22Rv1 (cell line): ENCODE data around the gene POLR2J2.
"Not testable (repeated sequence)": the region's sequence is repeated elsewhere in the genome, so short reads cannot be mapped to it uniquely, and the experiment has no call there.

ENCODE experiments used
- CTCF ChIP-seq: fragments of 450-650 bp; IDR thresholded peaks from 2 replicates; pipeline ENCODE4 v1.5.1; 2017; ENCODE audit warnings: mild to moderate bottlenecking
- ZFX ChIP-seq: fragments of 450-650 bp; IDR thresholded peaks from 2 replicates; pipeline ENCODE4 v1.6.1; 2017; ENCODE audit warnings: antibody characterized with exemption, borderline replicate concordance

DNA sequence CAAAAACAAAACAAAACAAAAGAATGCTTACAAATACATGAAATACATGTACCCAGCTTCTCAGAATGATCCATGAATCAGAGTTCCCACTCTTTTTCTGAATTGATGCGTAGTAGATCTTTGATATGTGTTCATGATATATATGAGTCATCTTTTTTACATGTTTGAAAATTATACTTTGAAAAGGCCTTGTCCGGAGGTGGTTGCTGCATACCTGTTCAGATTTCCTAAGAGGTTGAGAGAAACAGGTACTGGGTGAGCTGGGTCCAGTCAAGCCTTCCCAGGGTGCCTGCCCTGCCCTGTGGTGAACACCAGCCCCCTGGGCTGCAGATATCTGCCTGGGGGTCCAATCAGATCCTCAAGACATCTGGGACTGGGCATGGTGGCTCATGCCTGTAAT, 4.1 kb upstream of the POLR2J2 start:
- TF ChIP-seq CTCF, ZFX: not testable (repeated sequence)
